NT2/D1 (cell line): ENCODE results near the gene VAV2.
"Not testable (repeated sequence)": the region's sequence is repeated elsewhere in the genome, so short reads cannot be mapped to it uniquely, and the experiment has no call there.

ENCODE experiments used
- SUZ12 ChIP-seq: IDR thresholded peaks from 2 replicates; pipeline ENCODE4 v1.6.1; 2011; ENCODE audit not compliant: insufficient read length, insufficient read depth; ENCODE audit errors: extremely low read depth
- YY1 ChIP-seq: IDR thresholded peaks from 2 replicates; pipeline ENCODE4 v1.6.1; 2011; ENCODE audit not compliant: insufficient read length, insufficient read depth
- ZNF274 ChIP-seq: IDR thresholded peaks from 2 replicates; pipeline ENCODE4 v1.6.1; 2011; ENCODE audit warnings: mild to moderate bottlenecking, low read depth, low read length

GRCh38 chr9:133896007-133896406, 96.1 kb downstream of the VAV2 start:
- TF ChIP-seq ZNF274, YY1, SUZ12: not testable (repeated sequence)
